Suprapubic skin (tissue), 3 donors: ENCODE results near the gene TBC1D8.

Experiments
- POLR2AphosphoS5 ChIP-seq, 3 donors: sonication (generic); formaldehyde crosslinking; IDR thresholded peaks; one replicate each; pipeline ENCODE4 v1.6.1; 2017; ENCODE audit warnings: antibody characterized with exemption in 3 of 3
- TF ChIP-seq, protein P1 (sequence below), 2 donors: fragments of 200-600 bp in 1 of 2; fragments of 450-650 bp in 1 of 2; sonication (generic) in 1 of 2; IDR thresholded peaks; one replicate each; pipeline ENCODE4 v1.5.1; 2016 to 2019; ENCODE audit warnings: antibody characterized with exemption in 2 of 2, mild to moderate bottlenecking in 1 of 2, moderate library complexity in 1 of 2

DNA sequence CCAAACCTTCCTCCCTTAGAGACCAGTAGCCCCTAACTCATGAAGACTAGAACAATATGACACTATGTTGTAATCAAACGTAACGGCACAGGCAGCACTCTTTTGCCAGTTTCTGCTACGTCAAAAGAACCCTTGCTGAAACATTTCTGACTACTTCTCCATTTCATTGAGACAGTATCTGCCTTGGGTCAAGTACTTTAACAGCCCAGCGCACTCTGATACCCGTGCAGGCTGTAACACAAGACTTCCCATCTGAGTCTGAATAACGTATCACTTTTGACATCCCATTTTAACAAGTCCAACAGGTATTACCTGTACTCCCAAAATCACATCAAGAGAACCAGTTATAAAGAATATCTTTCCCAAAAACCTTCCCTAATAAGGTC, 38.4 kb downstream of the TBC1D8 start:
- TF ChIP-seq, protein P1, sequence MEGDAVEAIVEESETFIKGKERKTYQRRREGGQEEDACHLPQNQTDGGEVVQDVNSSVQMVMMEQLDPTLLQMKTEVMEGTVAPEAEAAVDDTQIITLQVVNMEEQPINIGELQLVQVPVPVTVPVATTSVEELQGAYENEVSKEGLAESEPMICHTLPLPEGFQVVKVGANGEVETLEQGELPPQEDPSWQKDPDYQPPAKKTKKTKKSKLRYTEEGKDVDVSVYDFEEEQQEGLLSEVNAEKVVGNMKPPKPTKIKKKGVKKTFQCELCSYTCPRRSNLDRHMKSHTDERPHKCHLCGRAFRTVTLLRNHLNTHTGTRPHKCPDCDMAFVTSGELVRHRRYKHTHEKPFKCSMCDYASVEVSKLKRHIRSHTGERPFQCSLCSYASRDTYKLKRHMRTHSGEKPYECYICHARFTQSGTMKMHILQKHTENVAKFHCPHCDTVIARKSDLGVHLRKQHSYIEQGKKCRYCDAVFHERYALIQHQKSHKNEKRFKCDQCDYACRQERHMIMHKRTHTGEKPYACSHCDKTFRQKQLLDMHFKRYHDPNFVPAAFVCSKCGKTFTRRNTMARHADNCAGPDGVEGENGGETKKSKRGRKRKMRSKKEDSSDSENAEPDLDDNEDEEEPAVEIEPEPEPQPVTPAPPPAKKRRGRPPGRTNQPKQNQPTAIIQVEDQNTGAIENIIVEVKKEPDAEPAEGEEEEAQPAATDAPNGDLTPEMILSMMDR (IDR thresholded peaks at IDR 0.05), result no peak
- no peak for TF ChIP-seq POLR2AphosphoS5 (IDR thresholded peaks at IDR 0.05)
